GM18858 (cell line): ENCODE measurements around the gene COL23A1.

Experiments used
- ATAC-seq: cut with Tn5 transposase; IDR thresholded peaks from one replicate; pipeline ENCODE4 v1.9.1; 2021; ENCODE audit not compliant: unreplicated experiment

The COL23A1 gene

GRCh38 chr5:178557416-178557815 is 32.8 kb downstream of the COL23A1 start:
- no peak for ATAC-seq

DNA sequence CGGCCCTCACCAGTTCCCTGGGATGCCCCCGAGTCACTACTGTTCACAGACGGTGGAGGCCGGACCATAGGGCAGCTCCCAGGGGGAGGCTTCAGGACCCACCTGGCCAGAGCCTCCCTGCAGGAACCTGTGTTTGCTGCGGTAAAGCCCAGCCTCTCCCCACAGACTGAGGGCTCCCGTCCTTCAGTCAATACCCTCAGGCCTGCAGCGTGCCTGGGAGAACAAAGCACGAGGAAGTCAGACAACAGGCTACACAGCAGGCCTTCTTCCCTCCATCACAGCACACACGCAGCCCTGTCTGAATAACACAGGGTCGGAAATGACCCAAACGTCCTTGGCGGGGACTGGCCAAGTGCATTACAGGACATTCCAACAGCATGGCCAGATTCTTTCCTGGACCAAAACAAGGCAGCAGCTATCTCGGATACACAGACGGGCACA is 34.4 kb downstream of the COL23A1 start:
- no peak for ATAC-seq

DNA sequence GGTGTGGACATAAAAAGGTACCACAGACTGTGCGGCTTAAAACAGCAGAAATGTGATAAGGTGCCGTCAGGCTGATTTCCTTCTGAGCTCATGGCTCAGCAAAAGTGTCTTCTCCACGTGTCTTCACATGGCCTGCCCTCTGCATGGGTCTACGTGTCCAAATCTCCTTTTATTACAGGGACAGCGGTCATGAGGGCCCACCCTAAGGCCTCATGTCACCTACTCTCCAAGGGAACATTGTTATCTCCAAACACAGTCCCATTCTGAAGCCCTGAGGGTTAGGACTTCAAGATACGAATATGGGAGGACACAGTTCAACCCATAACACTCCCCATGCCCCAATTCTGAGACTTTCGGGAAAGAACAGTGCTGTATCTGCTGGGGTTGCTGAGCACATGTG is 35.2 kb downstream of the COL23A1 start:
- no peak for ATAC-seq

- ATAC-seq: no peak
These were observed 35.9 kb downstream of the COL23A1 start for GRCh38 chr5:178554311-178554710.

DNA sequence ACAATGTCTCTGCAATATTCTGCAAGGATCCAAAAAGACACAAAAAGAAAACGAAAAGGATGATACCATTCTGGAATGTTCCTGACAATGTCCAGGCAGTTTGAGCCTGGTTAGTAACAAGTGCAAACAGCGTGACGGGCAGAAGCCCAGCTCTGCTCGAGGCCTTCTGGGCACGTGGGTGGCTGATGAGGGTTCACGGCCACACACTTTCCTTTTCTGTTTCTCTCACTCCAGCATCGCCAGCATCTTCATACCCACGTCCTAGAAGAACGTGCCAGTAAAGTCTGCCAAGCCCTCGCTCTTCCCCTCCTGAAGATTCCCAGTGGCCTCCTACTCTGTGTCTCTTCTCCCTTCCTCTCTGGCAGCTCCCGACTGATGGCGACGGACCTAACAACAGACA is 36.7 kb downstream of the COL23A1 start:
- no peak for ATAC-seq

- ATAC-seq: no peak
These were observed 38.7 kb downstream of the COL23A1 start for GRCh38 chr5:178551468-178551867.

DNA sequence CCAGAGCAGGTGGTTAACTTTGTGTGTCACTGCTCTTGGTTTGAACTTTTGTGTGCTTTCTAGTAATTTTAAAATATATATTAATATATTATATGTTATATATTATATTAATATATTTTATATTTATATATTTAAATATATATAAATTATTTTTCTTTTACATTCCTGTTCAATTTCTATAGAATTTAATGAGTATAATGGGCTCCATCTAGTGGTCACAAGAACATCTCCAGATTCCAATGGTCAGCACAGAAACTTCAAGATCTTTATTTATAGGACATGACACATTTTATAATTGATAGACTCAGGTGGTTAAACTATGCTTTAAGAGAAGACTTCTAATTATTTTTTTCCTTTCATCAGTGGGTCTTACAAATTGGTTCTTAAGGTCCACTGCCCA is 39.1 kb downstream of the COL23A1 start:
- no peak for ATAC-seq

- no peak for ATAC-seq
These were observed 41.4 kb downstream of the COL23A1 start for GRCh38 chr5:178548746-178549145.

DNA sequence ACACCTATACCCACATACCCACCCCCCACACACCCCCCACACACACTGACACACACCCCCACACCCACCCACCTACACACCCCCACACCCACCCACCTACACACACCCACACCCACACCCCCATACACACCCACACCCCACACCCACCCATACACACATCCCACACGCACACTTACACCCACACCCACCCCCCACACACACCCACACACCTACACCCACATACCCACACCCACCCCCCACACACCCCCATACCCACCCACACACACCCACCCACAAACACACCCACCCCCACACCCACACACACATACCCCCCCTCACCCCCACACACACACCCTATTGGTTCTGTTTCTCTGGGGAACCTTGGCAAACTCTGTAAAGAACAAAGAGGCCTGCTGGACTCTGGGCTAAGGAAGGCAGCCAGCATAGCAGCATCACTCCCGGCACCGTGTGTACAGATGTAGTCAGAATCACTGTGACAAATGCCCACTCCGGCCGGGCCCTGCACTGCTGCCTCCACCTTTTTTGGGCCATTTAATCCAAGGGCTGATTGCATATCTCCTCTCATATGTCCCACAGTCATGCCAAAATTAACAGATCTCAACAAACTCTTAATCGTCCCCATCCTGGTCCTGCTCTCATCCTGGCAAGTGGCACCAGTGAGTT is 42.3 kb downstream of the COL23A1 start:
- ATAC-seq: no peak

GRCh38 chr5:178547052-178547666 is 43.0 kb downstream of the COL23A1 start:
- no peak for ATAC-seq

DNA sequence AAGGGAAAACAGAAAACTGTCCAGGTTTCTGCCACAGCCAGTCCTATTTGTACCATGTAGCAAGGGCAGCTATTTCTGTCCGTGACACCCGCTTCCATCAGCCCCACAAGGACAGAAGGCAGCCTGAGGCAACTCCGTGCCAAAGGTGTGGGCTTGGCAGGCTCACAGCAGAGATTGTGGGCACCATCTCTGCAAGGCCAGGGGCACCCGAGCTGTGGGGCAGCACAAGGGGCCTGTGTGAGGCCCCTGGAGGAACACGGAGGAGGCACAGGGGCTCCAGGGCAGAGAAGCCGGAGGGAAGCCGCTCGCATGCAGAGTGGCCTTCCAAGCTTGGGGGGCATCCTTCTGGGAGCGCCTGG is 43.5 kb downstream of the COL23A1 start:
- no peak for ATAC-seq

GRCh38 chr5:178545941-178546674 is 44.1 kb downstream of the COL23A1 start:
- ATAC-seq: no peak

DNA sequence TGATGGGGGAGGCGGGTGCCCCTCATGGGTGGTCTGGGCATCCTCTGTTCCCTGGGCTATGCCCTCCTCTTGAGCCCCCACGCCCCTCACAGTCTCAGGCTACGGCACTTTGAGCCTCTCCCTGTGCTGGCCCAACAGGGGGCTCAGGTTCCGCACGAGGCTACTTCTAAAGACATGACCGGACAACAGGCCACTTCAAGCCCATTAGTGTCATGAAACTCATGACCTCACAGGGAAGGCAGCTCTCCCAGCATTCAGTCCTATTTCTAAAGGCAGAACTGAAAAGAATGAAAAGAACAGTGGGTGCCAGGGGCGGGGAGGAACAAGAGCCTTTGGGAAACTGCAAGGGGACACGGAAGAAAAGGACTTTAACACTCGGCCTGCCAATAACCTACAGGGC is 45.0 kb downstream of the COL23A1 start:
- no peak for ATAC-seq

DNA sequence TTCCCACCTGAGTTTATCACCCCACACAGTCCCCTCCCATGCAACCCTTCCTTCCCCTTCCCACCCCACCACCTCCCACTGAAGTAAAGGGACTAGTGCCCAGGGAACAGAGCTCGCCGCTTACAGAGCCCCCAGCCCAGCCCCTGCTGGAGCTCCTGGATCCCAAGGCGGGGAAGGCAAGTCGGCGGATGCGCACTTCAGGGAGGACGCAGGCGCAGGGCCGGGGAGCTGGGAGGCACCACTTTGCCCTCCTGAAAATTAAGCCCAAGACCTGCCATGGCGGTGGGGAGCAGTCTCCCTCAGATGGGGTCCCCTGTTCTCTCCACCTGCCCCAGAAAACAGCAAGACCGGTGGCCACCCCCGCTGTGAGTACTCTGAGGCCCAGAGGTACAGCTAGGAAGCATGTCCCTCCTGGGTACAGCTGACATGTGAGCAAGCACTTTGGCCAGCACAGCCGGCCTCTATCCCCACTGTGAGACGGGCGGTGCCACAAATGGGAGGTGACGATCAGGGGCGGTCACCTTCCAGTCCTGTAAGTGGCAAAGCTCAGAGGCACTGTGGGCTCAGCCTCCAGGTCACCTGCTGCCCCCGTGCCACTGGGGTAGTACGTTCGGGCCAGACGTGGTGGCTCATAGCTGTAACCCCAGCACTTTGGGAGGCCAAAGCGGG is 45.9 kb downstream of the COL23A1 start:
- no peak for ATAC-seq

- no peak for ATAC-seq
These were observed 47.7 kb downstream of the COL23A1 start for GRCh38 chr5:178542455-178542854.

- no peak for ATAC-seq
These were observed 49.7 kb downstream of the COL23A1 start for GRCh38 chr5:178540526-178540925.

DNA sequence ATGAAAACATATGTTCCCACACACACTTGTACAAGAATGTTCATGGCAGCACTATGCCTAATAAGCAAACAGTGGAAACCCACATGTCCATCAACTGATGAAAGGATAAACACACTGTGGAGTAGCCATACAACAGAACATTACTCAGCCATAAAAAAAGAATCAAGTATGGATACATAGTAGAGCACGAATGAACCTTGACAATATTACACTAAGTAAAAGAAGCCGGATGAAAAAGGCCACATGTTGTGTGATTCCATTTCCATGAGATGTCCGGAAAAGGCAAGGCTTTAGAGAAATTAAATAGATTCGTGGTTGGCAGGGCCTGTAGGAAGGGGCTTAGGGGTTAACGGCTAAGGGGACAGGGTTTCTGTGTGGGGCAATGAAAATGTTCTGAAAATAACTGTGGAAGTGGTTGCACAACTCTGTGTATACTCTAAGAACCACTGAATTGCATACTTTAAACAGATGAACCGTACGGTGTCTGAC is 51.4 kb downstream of the COL23A1 start:
- ATAC-seq: no peak

GRCh38 chr5:178537467-178538371 is 52.5 kb downstream of the COL23A1 start:
- no peak for ATAC-seq

- no peak for ATAC-seq
These were observed 53.4 kb downstream of the COL23A1 start for GRCh38 chr5:178536541-178537466.
